Hepatocyte (in vitro differentiated cells): ENCODE measurements around the gene OLFM1.
"Not testable (repeated sequence)": the region's sequence is repeated elsewhere in the genome, so short reads cannot be mapped to it uniquely, and the experiment has no call there.

Source experiments
- EZH2 ChIP-seq: fragments of 200-600 bp; sonication (generic); IDR thresholded peaks from 2 replicates; pipeline ENCODE4 v1.6.1; 2016; ENCODE audit warnings: antibody characterized with exemption, mild to moderate bottlenecking, borderline replicate concordance
- EZH2phosphoT487 ChIP-seq: fragments of 200-600 bp; sonication (generic); IDR thresholded peaks from one replicate; pipeline ENCODE4 v1.6.1; 2018; ENCODE audit warnings: antibody characterized with exemption, mild to moderate bottlenecking, low read depth, moderate library complexity; ENCODE audit not compliant: unreplicated experiment, severe bottlenecking
- TF ChIP-seq, protein P1 (sequence below): fragments of 200-600 bp; sonication (generic); IDR thresholded peaks from 2 replicates; pipeline ENCODE4 v1.5.1; 2016; ENCODE audit warnings: antibody characterized with exemption, mild to moderate bottlenecking; ENCODE audit not compliant: poor library complexity

DNA sequence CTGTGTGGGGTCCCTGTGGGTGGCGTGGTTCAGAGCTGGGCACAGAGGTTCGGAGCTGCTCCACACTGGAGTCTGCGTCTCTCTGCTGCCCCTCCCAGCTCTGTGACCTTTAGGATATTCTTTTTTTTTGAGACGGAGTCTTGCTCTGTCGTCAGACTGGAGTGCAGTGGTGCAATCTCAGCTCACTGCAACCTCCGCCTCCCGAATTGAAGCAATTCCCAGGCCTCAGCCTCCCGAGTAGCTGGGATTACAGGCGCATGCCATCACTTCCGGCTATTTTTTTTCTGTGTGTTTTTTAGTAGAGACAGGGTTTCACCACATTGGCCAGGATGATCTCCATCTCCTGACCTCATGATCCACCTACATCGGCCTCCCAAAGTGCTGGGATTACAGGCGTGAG is 24.1 kb downstream of the OLFM1 start:
- TF ChIP-seq, protein P1, sequence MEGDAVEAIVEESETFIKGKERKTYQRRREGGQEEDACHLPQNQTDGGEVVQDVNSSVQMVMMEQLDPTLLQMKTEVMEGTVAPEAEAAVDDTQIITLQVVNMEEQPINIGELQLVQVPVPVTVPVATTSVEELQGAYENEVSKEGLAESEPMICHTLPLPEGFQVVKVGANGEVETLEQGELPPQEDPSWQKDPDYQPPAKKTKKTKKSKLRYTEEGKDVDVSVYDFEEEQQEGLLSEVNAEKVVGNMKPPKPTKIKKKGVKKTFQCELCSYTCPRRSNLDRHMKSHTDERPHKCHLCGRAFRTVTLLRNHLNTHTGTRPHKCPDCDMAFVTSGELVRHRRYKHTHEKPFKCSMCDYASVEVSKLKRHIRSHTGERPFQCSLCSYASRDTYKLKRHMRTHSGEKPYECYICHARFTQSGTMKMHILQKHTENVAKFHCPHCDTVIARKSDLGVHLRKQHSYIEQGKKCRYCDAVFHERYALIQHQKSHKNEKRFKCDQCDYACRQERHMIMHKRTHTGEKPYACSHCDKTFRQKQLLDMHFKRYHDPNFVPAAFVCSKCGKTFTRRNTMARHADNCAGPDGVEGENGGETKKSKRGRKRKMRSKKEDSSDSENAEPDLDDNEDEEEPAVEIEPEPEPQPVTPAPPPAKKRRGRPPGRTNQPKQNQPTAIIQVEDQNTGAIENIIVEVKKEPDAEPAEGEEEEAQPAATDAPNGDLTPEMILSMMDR = not testable (repeated sequence)
- TF ChIP-seq EZH2, EZH2phosphoT487: not testable (repeated sequence)
